ENCODE data around the gene MSH5. TPM values are rescaled to one million over a fixed set of nuclear protein-coding genes. Genes with fewer than 3 reads are reported as not detected.

MSH5 gene
- total and polyA plus RNA-seq, 9 of the 15 experiments (the other 6 are each of a cell fraction or from before 2014, with no cell fraction given) = 12.5 to 104 (median 46.6) TPM

DNA sequence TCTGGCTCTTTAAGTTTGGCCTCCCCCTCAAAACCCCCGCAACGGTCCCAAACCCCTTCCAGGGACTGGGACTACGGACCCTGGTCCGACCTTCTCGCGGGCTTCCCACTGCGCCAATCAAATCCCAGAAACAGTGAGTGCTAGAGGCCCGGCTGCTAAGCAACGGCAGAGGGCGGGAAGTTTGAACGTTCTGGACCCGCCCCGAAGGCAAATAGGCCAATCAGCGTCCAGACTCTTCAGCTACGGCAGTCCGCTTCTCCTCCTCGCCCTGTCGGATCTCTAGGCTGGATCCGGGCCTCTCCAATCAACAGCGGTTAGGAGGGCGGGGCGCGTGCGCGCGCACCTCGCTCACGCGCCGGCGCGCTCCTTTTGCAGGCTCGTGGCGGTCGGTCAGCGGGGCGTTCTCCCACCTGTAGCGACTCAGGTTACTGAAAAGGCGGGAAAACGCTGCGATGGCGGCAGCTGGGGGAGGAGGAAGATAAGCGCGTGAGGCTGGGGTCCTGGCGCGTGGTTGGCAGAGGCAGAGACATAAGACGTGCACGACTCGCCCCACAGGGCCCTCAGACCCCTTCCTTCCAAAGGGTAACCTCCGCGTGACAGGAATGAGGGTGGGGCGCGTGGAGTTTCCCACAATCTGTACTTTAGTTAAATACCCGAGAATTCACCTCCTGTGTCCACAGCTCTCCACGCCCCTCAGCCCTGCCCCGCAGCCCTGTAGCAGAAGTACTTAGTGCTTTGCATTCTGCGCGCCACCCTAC lies at the start of gene MSH5 (continued):
- TF ChIP-seq, protein P1, sequence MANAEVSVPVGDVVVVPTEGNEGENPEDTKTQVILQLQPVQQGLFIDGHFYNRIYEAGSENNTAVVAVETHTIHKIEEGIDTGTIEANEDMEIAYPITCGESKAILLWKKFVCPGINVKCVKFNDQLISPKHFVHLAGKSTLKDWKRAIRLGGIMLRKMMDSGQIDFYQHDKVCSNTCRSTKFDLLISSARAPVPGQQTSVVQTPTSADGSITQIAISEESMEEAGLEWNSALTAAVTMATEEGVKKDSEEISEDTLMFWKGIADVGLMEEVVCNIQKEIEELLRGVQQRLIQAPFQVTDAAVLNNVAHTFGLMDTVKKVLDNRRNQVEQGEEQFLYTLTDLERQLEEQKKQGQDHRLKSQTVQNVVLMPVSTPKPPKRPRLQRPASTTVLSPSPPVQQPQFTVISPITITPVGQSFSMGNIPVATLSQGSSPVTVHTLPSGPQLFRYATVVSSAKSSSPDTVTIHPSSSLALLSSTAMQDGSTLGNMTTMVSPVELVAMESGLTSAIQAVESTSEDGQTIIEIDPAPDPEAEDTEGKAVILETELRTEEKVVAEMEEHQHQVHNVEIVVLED (CRISPR knock-in tag; IDR thresholded peaks at IDR 0.05) = peak; percentile 54
- no peak for TF ChIP-seq NR1H2 (CRISPR knock-in tag; IDR thresholded peaks at IDR 0.05)
- peak; percentile 98 for TF ChIP-seq NEUROD1 (IDR thresholded peaks at IDR 0.05; ENCODE audit: borderline replicate concordance, low read depth, low read length, partially characterized antibody)
- no peak for TF ChIP-seq RBM14 (IDR thresholded peaks at IDR 0.05; ENCODE audit: borderline replicate concordance, insufficient read depth, low read depth, low read length)
- TF ChIP-seq ZNF134 (CRISPR knock-in tag; conservative IDR thresholded peaks at IDR 0.05) = 0 out of 2 replicates have a peak, but pooled peaks have one; percentile 13
- no peak for TF ChIP-seq HNRNPK (IDR thresholded peaks at IDR 0.05; ENCODE audit: low read depth, low read length, poor library complexity, severe bottlenecking)
- TF ChIP-seq HDAC6 (IDR thresholded peaks at IDR 0.05; ENCODE audit: low read depth, low read length) = no peak
- no peak for TF ChIP-seq PYGO2 (tag; IDR thresholded peaks at IDR 0.05)
- no peak for TF ChIP-seq ZNF79 (CRISPR knock-in tag; IDR thresholded peaks at IDR 0.05; ENCODE audit: low read depth)
- TF ChIP-seq TCF3 (CRISPR knock-in tag; IDR thresholded peaks at IDR 0.05) = peak; percentile 54
- TF ChIP-seq DDX20 (tag; IDR thresholded peaks at IDR 0.05; ENCODE audit: low read depth) = no peak
- TF ChIP-seq CBFA2T3 (IDR thresholded peaks at IDR 0.05) = no peak
- TF ChIP-seq ZNF133 (CRISPR knock-in tag; IDR thresholded peaks at IDR 0.05) = no peak
- no peak for TF ChIP-seq NELFE (IDR thresholded peaks at IDR 0.05; ENCODE audit: insufficient read depth, insufficient read length)
- no peak; the same call in 1 of the 2 replicates for TF ChIP-seq MAFK (IDR thresholded peaks at IDR 0.05; ENCODE audit: low read length)
- no peak for TF ChIP-seq NONO (IDR thresholded peaks at IDR 0.05; ENCODE audit: low read depth in 2 of 2, low read length in 1 of 2)
- TF ChIP-seq, protein P2, sequence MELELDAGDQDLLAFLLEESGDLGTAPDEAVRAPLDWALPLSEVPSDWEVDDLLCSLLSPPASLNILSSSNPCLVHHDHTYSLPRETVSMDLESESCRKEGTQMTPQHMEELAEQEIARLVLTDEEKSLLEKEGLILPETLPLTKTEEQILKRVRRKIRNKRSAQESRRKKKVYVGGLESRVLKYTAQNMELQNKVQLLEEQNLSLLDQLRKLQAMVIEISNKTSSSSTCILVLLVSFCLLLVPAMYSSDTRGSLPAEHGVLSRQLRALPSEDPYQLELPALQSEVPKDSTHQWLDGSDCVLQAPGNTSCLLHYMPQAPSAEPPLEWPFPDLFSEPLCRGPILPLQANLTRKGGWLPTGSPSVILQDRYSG (tag; conservative IDR thresholded peaks at IDR 0.05; ENCODE audit: low read depth) = peak; percentile 79
- no peak for TF ChIP-seq POLR3A (IDR thresholded peaks at IDR 0.05; ENCODE audit: borderline replicate concordance, extremely low read depth, insufficient read depth, insufficient read length)
- no peak for TF ChIP-seq CBX8 (IDR thresholded peaks at IDR 0.05; ENCODE audit: borderline replicate concordance, extremely low read depth, low read depth, low read length, poor library complexity, severe bottlenecking)
- no peak for TF ChIP-seq TAL1 (IDR thresholded peaks at IDR 0.05)
- no peak for TF ChIP-seq BRD9 (IDR thresholded peaks at IDR 0.05; ENCODE audit: low read depth, partially characterized antibody)
- TF ChIP-seq, protein P3, sequence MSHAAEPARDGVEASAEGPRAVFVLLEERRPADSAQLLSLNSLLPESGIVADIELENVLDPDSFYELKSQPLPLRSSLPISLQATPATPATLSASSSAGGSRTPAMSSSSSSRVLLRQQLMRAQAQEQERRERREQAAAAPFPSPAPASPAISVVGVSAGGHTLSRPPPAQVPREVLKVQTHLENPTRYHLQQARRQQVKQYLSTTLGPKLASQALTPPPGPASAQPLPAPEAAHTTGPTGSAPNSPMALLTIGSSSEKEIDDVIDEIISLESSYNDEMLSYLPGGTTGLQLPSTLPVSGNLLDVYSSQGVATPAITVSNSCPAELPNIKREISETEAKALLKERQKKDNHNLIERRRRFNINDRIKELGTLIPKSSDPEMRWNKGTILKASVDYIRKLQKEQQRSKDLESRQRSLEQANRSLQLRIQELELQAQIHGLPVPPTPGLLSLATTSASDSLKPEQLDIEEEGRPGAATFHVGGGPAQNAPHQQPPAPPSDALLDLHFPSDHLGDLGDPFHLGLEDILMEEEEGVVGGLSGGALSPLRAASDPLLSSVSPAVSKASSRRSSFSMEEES (CRISPR knock-in tag; IDR thresholded peaks at IDR 0.05) = peak; percentile 32; the same call in 1 of the 2 replicates
- TF ChIP-seq EP300 (IDR thresholded peaks at IDR 0.05; ENCODE audit: low read length) = peak; percentile 71
- TF ChIP-seq ZNF785 (CRISPR knock-in tag; IDR thresholded peaks at IDR 0.05) = no peak
